Measurements from ENCODE around the gene SPIB. TPM values are rescaled to one million over a fixed set of nuclear protein-coding genes. Genes with fewer than 3 reads are reported as not detected.

The SPIB gene
- total and polyA plus RNA-seq, 2 of the 4 experiments (the other 2 are of a cell fraction): not detected

DNA sequence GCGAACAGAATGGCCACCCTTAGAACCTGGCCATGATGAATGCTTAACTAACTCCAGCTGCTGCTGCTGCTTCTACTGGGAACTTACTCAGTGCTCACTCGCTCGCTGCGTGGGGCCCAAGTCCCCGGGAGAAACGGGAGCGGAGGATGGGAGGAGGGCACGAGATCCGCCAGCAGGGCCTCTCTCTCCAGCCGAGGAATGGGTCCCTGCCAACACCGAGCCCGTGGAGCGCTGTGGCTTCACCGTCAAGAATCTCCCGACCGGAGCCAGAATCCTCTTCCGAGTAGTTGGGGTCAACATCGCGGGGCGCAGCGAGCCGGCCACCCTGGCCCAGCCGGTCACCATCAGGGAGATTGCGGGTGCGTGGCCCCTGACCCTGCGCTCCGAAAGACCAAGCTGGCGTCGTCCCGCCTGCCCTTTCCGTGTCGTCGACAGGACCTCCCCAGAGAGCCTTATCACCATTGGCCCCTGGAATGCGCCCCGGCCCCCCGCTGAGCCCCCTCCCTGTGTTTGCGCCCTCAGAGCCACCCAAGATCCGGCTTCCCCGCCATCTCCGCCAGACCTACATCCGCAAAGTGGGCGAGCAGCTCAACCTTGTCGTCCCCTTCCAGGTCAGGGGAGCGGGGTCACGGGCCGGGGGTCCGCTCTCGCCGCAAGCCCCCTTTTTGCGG lies 39.8 kb downstream of the SPIB start:
- ChIA-PET POLR2A (ENCODE audit: unreplicated experiment) (no interaction called here), CTCF (no interaction called here)
- peak; percentile 6 for DNase-seq
- Histone ChIP-seq H3K36me3 (ENCODE audit: control insufficient read depth, insufficient read depth, low read length) (no peaks in the 10 kb centered on the region), H3K27me3 (ENCODE audit: control insufficient read depth, insufficient read depth, low read length) (peaks cover 12% of the 10 kb centered on the region; the same call in 1 of the 2 replicates), H2BK20ac (ENCODE audit: low read depth, low read length) (no peak overlapping the region), H3K4me3 (ENCODE audit: insufficient read depth, low read depth, low read length) (0 out of 2 replicates have a peak overlapping the region, but pooled peaks have one; percentile 4), H2AK9ac (replicated peaks; ENCODE audit: low read depth, low read length, poor library complexity) (no peak overlapping the region), H2BK120ac (ENCODE audit: low read depth, low read length) (no peak overlapping the region), H3K4ac (ENCODE audit: low read depth, low read length) (no peak overlapping the region), H3K56ac (ENCODE audit: extremely low read depth, insufficient read depth, low read length) (no peak overlapping the region), H3K4me2 (ENCODE audit: low read depth, low read length) (peak overlapping the region; percentile 14; the same call in 1 of the 2 replicates), H3K18ac (ENCODE audit: low read depth, low read length) (no peak overlapping the region), H3K9me1 (ENCODE audit: insufficient read depth, low read length) (no peaks in the 10 kb centered on the region), H4K91ac (ENCODE audit: insufficient read depth, low read depth, low read length) (no peak overlapping the region), H3K23ac (ENCODE audit: low read depth, low read length) (no peak overlapping the region), H3K79me1 (ENCODE audit: low read depth in 1 of 2, low read length in 2 of 2) (no peaks in the 10 kb centered on the region), H3K14ac (replicated peaks; ENCODE audit: low read depth, low read length) (no peak overlapping the region), H2AK5ac (ENCODE audit: low read depth, low read length) (no peak overlapping the region), H3K9ac (ENCODE audit: low read depth, low read length) (no peak overlapping the region), H3K9me3 (ENCODE audit: control insufficient read depth, insufficient read depth, low read length) (no peaks in the 10 kb centered on the region), H2AFZ (replicated peaks; ENCODE audit: low read length, poor library complexity) (peak overlapping the region; percentile 53), H4K8ac (ENCODE audit: low read depth in 2 of 2, low read length in 2 of 2) (no peak overlapping the region), H4K5ac (ENCODE audit: low read depth, low read length) (no peak overlapping the region), H4K20me1 (ENCODE audit: insufficient read depth, low read length) (no peaks in the 10 kb centered on the region), H2BK15ac (ENCODE audit: low read depth, low read length) (no peak overlapping the region), H2BK5ac (ENCODE audit: low read depth, low read length, poor library complexity, severe bottlenecking) (no peak overlapping the region), H3K27ac (ENCODE audit: insufficient read depth, low read length) (no peak overlapping the region), H3K4me1 (ENCODE audit: control insufficient read depth, insufficient read depth, low read length) (no peaks in the 10 kb centered on the region)
- BruUV-seq (replicated peaks): no TSS peak
- no peak for TF ChIP-seq CHD1 (IDR thresholded peaks at IDR 0.05; ENCODE audit: low read depth, low read length)
- no peak for TF ChIP-seq MAFK (IDR thresholded peaks at IDR 0.05; ENCODE audit: low read depth, low read length)
- TF ChIP-seq FOS (IDR thresholded peaks at IDR 0.05; ENCODE audit: low read depth, low read length): no peak
- TF ChIP-seq, protein P1, sequence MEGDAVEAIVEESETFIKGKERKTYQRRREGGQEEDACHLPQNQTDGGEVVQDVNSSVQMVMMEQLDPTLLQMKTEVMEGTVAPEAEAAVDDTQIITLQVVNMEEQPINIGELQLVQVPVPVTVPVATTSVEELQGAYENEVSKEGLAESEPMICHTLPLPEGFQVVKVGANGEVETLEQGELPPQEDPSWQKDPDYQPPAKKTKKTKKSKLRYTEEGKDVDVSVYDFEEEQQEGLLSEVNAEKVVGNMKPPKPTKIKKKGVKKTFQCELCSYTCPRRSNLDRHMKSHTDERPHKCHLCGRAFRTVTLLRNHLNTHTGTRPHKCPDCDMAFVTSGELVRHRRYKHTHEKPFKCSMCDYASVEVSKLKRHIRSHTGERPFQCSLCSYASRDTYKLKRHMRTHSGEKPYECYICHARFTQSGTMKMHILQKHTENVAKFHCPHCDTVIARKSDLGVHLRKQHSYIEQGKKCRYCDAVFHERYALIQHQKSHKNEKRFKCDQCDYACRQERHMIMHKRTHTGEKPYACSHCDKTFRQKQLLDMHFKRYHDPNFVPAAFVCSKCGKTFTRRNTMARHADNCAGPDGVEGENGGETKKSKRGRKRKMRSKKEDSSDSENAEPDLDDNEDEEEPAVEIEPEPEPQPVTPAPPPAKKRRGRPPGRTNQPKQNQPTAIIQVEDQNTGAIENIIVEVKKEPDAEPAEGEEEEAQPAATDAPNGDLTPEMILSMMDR (conservative IDR thresholded peaks at IDR 0.05; ENCODE audit: low read depth, low read length): no peak
- TF ChIP-seq, protein P2, sequence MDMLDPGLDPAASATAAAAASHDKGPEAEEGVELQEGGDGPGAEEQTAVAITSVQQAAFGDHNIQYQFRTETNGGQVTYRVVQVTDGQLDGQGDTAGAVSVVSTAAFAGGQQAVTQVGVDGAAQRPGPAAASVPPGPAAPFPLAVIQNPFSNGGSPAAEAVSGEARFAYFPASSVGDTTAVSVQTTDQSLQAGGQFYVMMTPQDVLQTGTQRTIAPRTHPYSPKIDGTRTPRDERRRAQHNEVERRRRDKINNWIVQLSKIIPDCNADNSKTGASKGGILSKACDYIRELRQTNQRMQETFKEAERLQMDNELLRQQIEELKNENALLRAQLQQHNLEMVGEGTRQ (IDR thresholded peaks at IDR 0.05; ENCODE audit: low read depth, low read length): no peak
- no peak; the same call in 1 of the 2 replicates for TF ChIP-seq BHLHE40 (IDR thresholded peaks at IDR 0.05; ENCODE audit: low read depth, low read length)
- TF ChIP-seq RFX5 (IDR thresholded peaks at IDR 0.05; ENCODE audit: low read depth, low read length): no peak
- in situ Hi-C loops (cut with MboI; ENCODE audit: low sequenced_read_pairs): no loop called here
- ATAC-seq (ENCODE audit: low read depth): peak; percentile 38; the same call in 1 of the 2 replicates
- intact Hi-C loops (cut with micrococcal nuclease): no loop called here
- dilution Hi-C loops (cut with HindIII; ENCODE audit: low sequenced_read_pairs, unreplicated experiment): no loop called here
- WGBS, 2 experiments (ENCODE audit: extremely low coverage in 2 of 2, insufficient read length in 1 of 2): 29% methylated on average over 27 of the region's 50 CpGs; no CpG with 5 or more reads in 1 of the 2 experiments
